Measurements from ENCODE around the gene HERPUD1. TPM values are rescaled to one million over a fixed set of nuclear protein-coding genes. Genes with fewer than 3 reads are reported as not detected.
A peak's percentile ranks its signal among the peaks of the same experiment; 100 is the strongest.

The HERPUD1 gene
- total and polyA plus RNA-seq, 9 of the 15 experiments (the other 6 are each of a cell fraction or from before 2014, with no cell fraction given) = 14.2 to 60.7 (median 37.4) TPM

- TF ChIP-seq ARID3B (CRISPR knock-in tag; IDR thresholded peaks at IDR 0.05; ENCODE audit: borderline replicate concordance) (0 out of 2 replicates have a peak, but pooled peaks have one; percentile 39), ZNF239 (CRISPR knock-in tag; IDR thresholded peaks at IDR 0.05) (peak; percentile 43; the same call in 1 of the 2 replicates), ZNF143 (CRISPR knock-in tag; IDR thresholded peaks at IDR 0.05) (no peak), ZNF696 (CRISPR knock-in tag; conservative IDR thresholded peaks at IDR 0.05) (no peak), ZNF263 (CRISPR knock-in tag; IDR thresholded peaks at IDR 0.05; ENCODE audit: borderline replicate concordance) (no peak; the same call in 1 of the 2 replicates), HNRNPUL1 (IDR thresholded peaks at IDR 0.05; ENCODE audit: low read length) (no peak), RAD21 (CRISPR knock-in tag; conservative IDR thresholded peaks at IDR 0.05 in 1 of 2, IDR thresholded peaks at IDR 0.05 in 1 of 2) (no peak), ZNF695 (CRISPR knock-in tag; IDR thresholded peaks at IDR 0.05) (no peak), L3MBTL2 (IDR thresholded peaks at IDR 0.05) (peak; percentile 94), SNIP1 (IDR thresholded peaks at IDR 0.05; ENCODE audit: low read depth) (no peak), ERF (CRISPR knock-in tag; IDR thresholded peaks at IDR 0.05) (no peak), MEF2D (tag; conservative IDR thresholded peaks at IDR 0.05; ENCODE audit: low read depth) (no peak), ZBTB17 (CRISPR knock-in tag; IDR thresholded peaks at IDR 0.05) (peak; percentile 53), BRF1 (IDR thresholded peaks at IDR 0.05; ENCODE audit: borderline replicate concordance, extremely low read depth, insufficient read length) (no peak), HDAC1 (IDR thresholded peaks at IDR 0.05) (peak in 1 of 2 experiments; percentile 33; a peak in 1 of 4 replicates), NFRKB (IDR thresholded peaks at IDR 0.05; ENCODE audit: low read depth) (peak; percentile 93), NR1H2 (CRISPR knock-in tag; IDR thresholded peaks at IDR 0.05) (no peak), KLF6 (CRISPR knock-in tag; IDR thresholded peaks at IDR 0.05; ENCODE audit: borderline replicate concordance) (0 out of 2 replicates have a peak, but pooled peaks have one; percentile 86)
- TF ChIP-seq, protein P1, sequence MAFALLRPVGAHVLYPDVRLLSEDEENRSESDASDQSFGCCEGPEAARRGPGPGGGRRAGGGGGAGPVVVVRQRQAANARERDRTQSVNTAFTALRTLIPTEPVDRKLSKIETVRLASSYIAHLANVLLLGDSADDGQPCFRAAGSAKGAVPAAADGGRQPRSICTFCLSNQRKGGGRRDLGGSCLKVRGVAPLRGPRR (CRISPR knock-in tag; IDR thresholded peaks at IDR 0.05) = no peak
- TF ChIP-seq, protein P2, sequence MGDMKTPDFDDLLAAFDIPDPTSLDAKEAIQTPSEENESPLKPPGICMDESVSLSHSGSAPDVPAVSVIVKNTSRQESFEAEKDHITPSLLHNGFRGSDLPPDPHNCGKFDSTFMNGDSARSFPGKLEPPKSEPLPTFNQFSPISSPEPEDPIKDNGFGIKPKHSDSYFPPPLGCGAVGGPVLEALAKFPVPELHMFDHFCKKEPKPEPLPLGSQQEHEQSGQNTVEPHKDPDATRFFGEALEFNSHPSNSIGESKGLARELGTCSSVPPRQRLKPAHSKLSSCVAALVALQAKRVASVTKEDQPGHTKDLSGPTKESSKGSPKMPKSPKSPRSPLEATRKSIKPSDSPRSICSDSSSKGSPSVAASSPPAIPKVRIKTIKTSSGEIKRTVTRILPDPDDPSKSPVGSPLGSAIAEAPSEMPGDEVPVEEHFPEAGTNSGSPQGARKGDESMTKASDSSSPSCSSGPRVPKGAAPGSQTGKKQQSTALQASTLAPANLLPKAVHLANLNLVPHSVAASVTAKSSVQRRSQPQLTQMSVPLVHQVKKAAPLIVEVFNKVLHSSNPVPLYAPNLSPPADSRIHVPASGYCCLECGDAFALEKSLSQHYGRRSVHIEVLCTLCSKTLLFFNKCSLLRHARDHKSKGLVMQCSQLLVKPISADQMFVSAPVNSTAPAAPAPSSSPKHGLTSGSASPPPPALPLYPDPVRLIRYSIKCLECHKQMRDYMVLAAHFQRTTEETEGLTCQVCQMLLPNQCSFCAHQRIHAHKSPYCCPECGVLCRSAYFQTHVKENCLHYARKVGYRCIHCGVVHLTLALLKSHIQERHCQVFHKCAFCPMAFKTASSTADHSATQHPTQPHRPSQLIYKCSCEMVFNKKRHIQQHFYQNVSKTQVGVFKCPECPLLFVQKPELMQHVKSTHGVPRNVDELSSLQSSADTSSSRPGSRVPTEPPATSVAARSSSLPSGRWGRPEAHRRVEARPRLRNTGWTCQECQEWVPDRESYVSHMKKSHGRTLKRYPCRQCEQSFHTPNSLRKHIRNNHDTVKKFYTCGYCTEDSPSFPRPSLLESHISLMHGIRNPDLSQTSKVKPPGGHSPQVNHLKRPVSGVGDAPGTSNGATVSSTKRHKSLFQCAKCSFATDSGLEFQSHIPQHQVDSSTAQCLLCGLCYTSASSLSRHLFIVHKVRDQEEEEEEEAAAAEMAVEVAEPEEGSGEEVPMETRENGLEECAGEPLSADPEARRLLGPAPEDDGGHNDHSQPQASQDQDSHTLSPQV (IDR thresholded peaks at IDR 0.05) = peak; percentile 96
- TF ChIP-seq, protein P3, sequence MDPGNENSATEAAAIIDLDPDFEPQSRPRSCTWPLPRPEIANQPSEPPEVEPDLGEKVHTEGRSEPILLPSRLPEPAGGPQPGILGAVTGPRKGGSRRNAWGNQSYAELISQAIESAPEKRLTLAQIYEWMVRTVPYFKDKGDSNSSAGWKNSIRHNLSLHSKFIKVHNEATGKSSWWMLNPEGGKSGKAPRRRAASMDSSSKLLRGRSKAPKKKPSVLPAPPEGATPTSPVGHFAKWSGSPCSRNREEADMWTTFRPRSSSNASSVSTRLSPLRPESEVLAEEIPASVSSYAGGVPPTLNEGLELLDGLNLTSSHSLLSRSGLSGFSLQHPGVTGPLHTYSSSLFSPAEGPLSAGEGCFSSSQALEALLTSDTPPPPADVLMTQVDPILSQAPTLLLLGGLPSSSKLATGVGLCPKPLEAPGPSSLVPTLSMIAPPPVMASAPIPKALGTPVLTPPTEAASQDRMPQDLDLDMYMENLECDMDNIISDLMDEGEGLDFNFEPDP (CRISPR knock-in tag; IDR thresholded peaks at IDR 0.05) = 0 out of 2 replicates have a peak, but pooled peaks have one; percentile 43
These were observed 561 bp upstream of the HERPUD1 start (continued) for GRCh38 chr16:56931271-56931891.
